H1 (cell line): ENCODE measurements around the gene RMDN2. TPM values are rescaled to one million over a fixed set of nuclear protein-coding genes. Genes with fewer than 3 reads are reported as not detected.

Experiments used
- CTCF ChIA-PET: fragments of 300-600 bp; sonication (Branson Sonifier 250); formaldehyde crosslinking; loops from one replicate; lab custom pipeline; 2021; ENCODE audit not compliant: partially characterized antibody; lab: Charles Lee
- POLR2A ChIA-PET: fragments of 300-600 bp; sonication (Branson Sonifier 250); formaldehyde crosslinking; loops from one replicate; lab custom pipeline; 2021; ENCODE audit warnings: inconsistent platforms; ENCODE audit not compliant: partially characterized antibody; lab: Charles Lee
- DNase-seq, 2 experiments: peaks; one replicate each; pipeline versions ENCODE4 v3.0.0 to v3.0.0-alpha.2; 2010 to 2022; ENCODE audit warnings: low spot score in 2 of 2, low read depth in 1 of 2, mixed read lengths in 1 of 2
- FAIRE-seq: peaks from 2 replicates; lab custom pipeline; 2011; peaks lifted over from hg19 to GRCh38; lab: Jason Lieb, UNC
- H2AFZ ChIP-seq: 2 replicates; pipeline ENCODE4 v1.8.1; 2012; ENCODE audit warnings: low read length, inconsistent platforms
- H2AK5ac ChIP-seq: 2 replicates; pipeline ENCODE4 v1.6.1; 2013; ENCODE audit warnings: low read depth, low read length
- H2BK120ac ChIP-seq: replicated peaks from 2 replicates; pipeline ENCODE3; 2013; ENCODE audit warnings: low read depth, low read length, inconsistent platforms
- H2BK12ac ChIP-seq: 2 replicates; pipeline ENCODE4 v1.6.1; 2013; ENCODE audit warnings: low read depth, low read length
- H2BK15ac ChIP-seq: 2 replicates; pipeline ENCODE4 v1.6.1; 2013; ENCODE audit warnings: low read length
- H2BK20ac ChIP-seq: 2 replicates; pipeline ENCODE4 v1.6.1; 2013; ENCODE audit warnings: low read length
- H2BK5ac ChIP-seq: 2 replicates; pipeline ENCODE4 v1.6.1; 2013; ENCODE audit warnings: low read depth, low read length
- H3K14ac ChIP-seq: 2 replicates; pipeline ENCODE4 v1.6.1; 2013; ENCODE audit warnings: inconsistent platforms; ENCODE audit not compliant: insufficient read length
- H3K18ac ChIP-seq: 2 replicates; pipeline ENCODE4 v1.6.1; 2013; ENCODE audit warnings: low read length; ENCODE audit errors: extremely low read depth
- H3K23ac ChIP-seq: 2 replicates; pipeline ENCODE4 v1.6.1; 2013; ENCODE audit warnings: inconsistent platforms; ENCODE audit not compliant: insufficient read length
- H3K23me2 ChIP-seq: 2 replicates; pipeline ENCODE4 v1.6.1; 2013; ENCODE audit warnings: low read depth, low read length
- H3K27ac ChIP-seq: 2 replicates; pipeline ENCODE4 v1.6.1; 2011; ENCODE audit warnings: low read depth, low read length, inconsistent platforms
- H3K27me3 ChIP-seq, 4 experiments: replicated peaks in 1 of 4; 1 replicate in 1 of 4; 2 replicates in 3 of 4; pipeline versions ENCODE4 v1.6.1 to v1.8.1; 2011 to 2013; ENCODE audit warnings: low read length in 3 of 4, mild to moderate bottlenecking in 3 of 4, inconsistent platforms in 2 of 4, mixed read lengths in 2 of 4, moderate library complexity in 1 of 4; ENCODE audit not compliant: control insufficient read depth in 3 of 4, insufficient read depth in 3 of 4; ENCODE audit errors: extremely low read depth in 1 of 4
- H3K36me3 ChIP-seq, 4 experiments: 2 replicates each; pipeline versions ENCODE4 v1.6.1 to v1.8.1; 2011 to 2013; ENCODE audit warnings: mild to moderate bottlenecking in 4 of 4, low read length in 3 of 4, moderate library complexity in 2 of 4, control low read depth in 1 of 4, inconsistent platforms in 1 of 4; ENCODE audit not compliant: insufficient read depth in 4 of 4, control insufficient read depth in 2 of 4
- H3K4ac ChIP-seq: replicated peaks from 2 replicates; pipeline ENCODE3; 2013; ENCODE audit warnings: low read length, low read depth, mixed read lengths, inconsistent platforms; ENCODE audit not compliant: insufficient read length
- H3K4me1 ChIP-seq, 4 experiments: replicated peaks in 1 of 4; 1 replicate in 1 of 4; 2 replicates in 3 of 4; pipeline versions ENCODE4 v1.6.1 to v1.8.1; 2011 to 2013; ENCODE audit warnings: low read length in 3 of 4, inconsistent platforms in 2 of 4, mixed read lengths in 1 of 4; ENCODE audit not compliant: insufficient read depth in 4 of 4, control insufficient read depth in 3 of 4
- H3K4me2 ChIP-seq, 2 experiments: 2 replicates each; pipeline versions ENCODE4 v1.6.1 to v1.8.1; 2011 to 2013; ENCODE audit warnings: low read depth in 2 of 2, low read length in 2 of 2, control low read depth in 1 of 2, inconsistent platforms in 1 of 2, mild to moderate bottlenecking in 1 of 2; ENCODE audit not compliant: insufficient read depth in 1 of 2
- H3K4me3 ChIP-seq, 4 experiments: fragments of 200-600, 300-600 bp in 1 of 4; sonication (generic), shearing (Covaris generic), sonication (Bioruptor Twin) in 1 of 4; 2 replicates each; pipeline versions ENCODE4 v1.5.1 to v1.8.1; 2011 to 2016; ENCODE audit warnings: low read length in 4 of 4, low read depth in 3 of 4, control low read depth in 2 of 4, inconsistent platforms in 2 of 4, mild to moderate bottlenecking in 2 of 4, mixed read lengths in 1 of 4, moderate library complexity in 1 of 4; ENCODE audit not compliant: insufficient read depth in 2 of 4; ENCODE audit errors: extremely low read depth in 1 of 4
- H3K56ac ChIP-seq: replicated peaks from 2 replicates; pipeline ENCODE3; 2013; ENCODE audit warnings: low read depth, mild to moderate bottlenecking, mixed read lengths, low read length, inconsistent platforms; ENCODE audit not compliant: insufficient read length
- H3K79me1 ChIP-seq: 2 replicates; pipeline ENCODE4 v1.6.1; 2013; ENCODE audit warnings: low read depth, low read length, control low read depth
- H3K79me2 ChIP-seq, 2 experiments: 2 replicates each; pipeline versions ENCODE4 v1.6.1 to v1.8.1; 2012 to 2013; ENCODE audit warnings: low read length in 2 of 2, mild to moderate bottlenecking in 2 of 2, inconsistent platforms in 1 of 2; ENCODE audit not compliant: insufficient read depth in 2 of 2, control insufficient read depth in 1 of 2
- H3K9ac ChIP-seq, 4 experiments: replicated peaks in 1 of 4; 1 replicate in 1 of 4; 2 replicates in 3 of 4; pipeline versions ENCODE4 v1.6.1 to v1.8.1; 2011 to 2013; ENCODE audit warnings: low read depth in 3 of 4, low read length in 3 of 4, control low read depth in 2 of 4, mild to moderate bottlenecking in 2 of 4, moderate library complexity in 2 of 4, inconsistent platforms in 1 of 4; ENCODE audit errors: extremely low read depth in 1 of 4
- H3K9me3 ChIP-seq, 2 experiments: 2 replicates each; pipeline versions ENCODE4 v1.6.1 to v1.8.1; 2012 to 2013; ENCODE audit warnings: mild to moderate bottlenecking in 2 of 2, moderate library complexity in 2 of 2, control low read depth in 1 of 2, inconsistent platforms in 1 of 2, low read depth in 1 of 2, low read length in 1 of 2, mixed read lengths in 1 of 2; ENCODE audit not compliant: insufficient read depth in 2 of 2
- H4K20me1 ChIP-seq, 2 experiments: replicated peaks in 1 of 2; 2 replicates each; pipeline versions ENCODE3 to v1.8.1; 2011 to 2013; ENCODE audit warnings: inconsistent platforms in 2 of 2, low read length in 2 of 2, mild to moderate bottlenecking in 1 of 2; ENCODE audit not compliant: insufficient read depth in 2 of 2, control insufficient read depth in 1 of 2
- H4K5ac ChIP-seq: 2 replicates; pipeline ENCODE4 v1.6.1; 2013; ENCODE audit warnings: low read length, low read depth, mixed read lengths, inconsistent platforms; ENCODE audit not compliant: insufficient read length
- H4K8ac ChIP-seq: 2 replicates; pipeline ENCODE4 v1.8.0; 2013; ENCODE audit warnings: mild to moderate bottlenecking, moderate library complexity, low read length, inconsistent platforms; ENCODE audit not compliant: insufficient read depth; ENCODE audit errors: extremely low read depth
- H4K91ac ChIP-seq: replicated peaks from 2 replicates; pipeline ENCODE3; 2013; ENCODE audit warnings: low read length, mixed read lengths, inconsistent platforms; ENCODE audit not compliant: insufficient read length
- HDAC6 ChIP-seq: IDR thresholded peaks from one replicate; pipeline ENCODE4 v1.7.1; 2012; ENCODE audit warnings: low read depth, mild to moderate bottlenecking, inconsistent platforms, low read length, moderate library complexity
- KDM1A ChIP-seq: fragments of 200-600, 300-600 bp; sonication (generic); IDR thresholded peaks from 2 replicates; pipeline ENCODE4 v1.7.1; 2016; ENCODE audit warnings: mild to moderate bottlenecking, low read length, borderline replicate concordance
- RBBP5 ChIP-seq: IDR thresholded peaks from 2 replicates; pipeline ENCODE4 v1.7.1; 2012; ENCODE audit warnings: low read depth, mild to moderate bottlenecking, inconsistent platforms, low read length, moderate library complexity, borderline replicate concordance
- polyA plus RNA-seq, 7 experiments: library from polyadenylated mRNA; depleted of rRNA in 3 of 7; stranded (reverse) in 5 of 7; unstranded in 2 of 7; fragments of >200 nt in 5 of 7; fragments of 200-250 nt in 2 of 7; gene quantifications; 1 replicate in 5 of 7; 2 replicates in 1 of 7; 4 replicates in 1 of 7; pipeline versions ENCODE4 v1.2.1 to v1.2.3, GENCODE V29; 2011 to 2013; ENCODE audit warnings: missing spikeins in 2 of 7, mixed read lengths in 2 of 7
- total RNA-seq: library from RNA; stranded (reverse); fragmentation: NEBNext Ultra II Directional; extraction: Animal tissue kit (Norgen Biotek cat#: 25700); gene quantifications from 2 replicates; pipeline ENCODE4 v1.2.1, GENCODE V29; 2021

The RMDN2 gene
- total and polyA plus RNA-seq, 2 of the 8 experiments (the other 6 are each of a cell fraction or from before 2014, with no cell fraction given): 0.53 to 3.0 TPM

DNA sequence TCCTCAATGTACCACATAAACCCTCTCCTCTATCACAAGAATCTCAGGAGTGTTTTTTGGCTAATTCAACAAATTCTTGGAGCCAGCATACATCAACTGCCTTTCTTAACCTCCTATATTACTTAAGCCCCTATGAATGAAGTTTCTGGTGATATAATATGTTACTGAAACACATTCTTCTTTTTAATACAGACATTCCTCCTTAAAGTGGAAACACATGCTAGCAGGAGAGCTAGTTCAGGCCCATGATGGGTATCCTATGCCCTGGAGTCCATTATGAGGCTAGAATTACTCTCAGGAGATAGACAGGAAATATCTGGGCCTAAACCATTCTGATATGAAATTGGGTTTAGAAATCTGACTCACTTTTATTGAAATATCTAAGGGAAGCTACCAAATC is 26.6 kb upstream of the RMDN2 start:
- no peak overlapping the region for H3K23ac ChIP-seq
- H4K5ac ChIP-seq: no peak overlapping the region
- H3K4me1 ChIP-seq: no peaks in the 10 kb centered on the region
- H3K27me3 ChIP-seq: no peaks in the 10 kb centered on the region
- no peak overlapping the region for H4K8ac ChIP-seq
- H3K56ac ChIP-seq: no peak overlapping the region
- no peak overlapping the region for H3K4ac ChIP-seq
- H3K36me3 ChIP-seq: no peaks in the 10 kb centered on the region
- H4K91ac ChIP-seq: no peak overlapping the region
- no peaks in the 10 kb centered on the region for H4K20me1 ChIP-seq
- no peak overlapping the region for H2AK5ac ChIP-seq
- H3K23me2 ChIP-seq: no peaks in the 10 kb centered on the region
- no peak overlapping the region for H3K18ac ChIP-seq
- H3K79me2 ChIP-seq: no peaks in the 10 kb centered on the region
- H2BK5ac ChIP-seq: no peak overlapping the region
- FAIRE-seq (no peak), DNase-seq (no peak)
- H3K27ac ChIP-seq: no peak overlapping the region
- H3K9me3 ChIP-seq: peaks cover 0 to 7% of the 10 kb centered on the region in 2 experiments; a peak in 1 of 4 replicates
- no peak overlapping the region for H2AFZ ChIP-seq
- POLR2A ChIA-PET: no interaction called here
- H2BK12ac ChIP-seq: no peak overlapping the region
- TF ChIP-seq KDM1A (no peak), RBBP5 (no peak), HDAC6 (no peak)
- H3K4me2 ChIP-seq: no peak overlapping the region
- no peak overlapping the region for H3K4me3 ChIP-seq
- no peaks in the 10 kb centered on the region for H3K79me1 ChIP-seq
- H2BK20ac ChIP-seq: no peak overlapping the region
- CTCF ChIA-PET: interaction anchor here (0.6 to 1.7 kb wide), 5 partner anchors 17 to 363 kb away, joined by 3 to 6 read pairs (median 3); no protein-coding TSS in a partner anchor
- H2BK120ac ChIP-seq: no peak overlapping the region
- no peak overlapping the region for H3K9ac ChIP-seq
- H2BK15ac ChIP-seq: no peak overlapping the region
- H3K14ac ChIP-seq: no peak overlapping the region
